MM.1S (cell line): ENCODE data around the gene TSSK3.

Source experiments
- EZH2 ChIP-seq: fragments of 300-600 bp; sonication (generic); optimal IDR thresholded peaks from 2 replicates; pipeline ENCODE3; 2017; ENCODE audit warnings: low read depth, mild to moderate bottlenecking, antibody characterized with exemption, low read length, mixed read lengths
- EZH2phosphoT487 ChIP-seq: fragments of 300-600 bp; sonication (generic); IDR thresholded peaks from 2 replicates; pipeline ENCODE4 v1.6.1; 2018; ENCODE audit warnings: antibody characterized with exemption, low read length
- TF ChIP-seq, protein P1 (sequence below): fragments of 300-600 bp; sonication (generic); IDR thresholded peaks from 2 replicates; pipeline ENCODE4 v1.5.1; 2016; ENCODE audit warnings: antibody characterized with exemption, low read length, mixed read lengths

DNA sequence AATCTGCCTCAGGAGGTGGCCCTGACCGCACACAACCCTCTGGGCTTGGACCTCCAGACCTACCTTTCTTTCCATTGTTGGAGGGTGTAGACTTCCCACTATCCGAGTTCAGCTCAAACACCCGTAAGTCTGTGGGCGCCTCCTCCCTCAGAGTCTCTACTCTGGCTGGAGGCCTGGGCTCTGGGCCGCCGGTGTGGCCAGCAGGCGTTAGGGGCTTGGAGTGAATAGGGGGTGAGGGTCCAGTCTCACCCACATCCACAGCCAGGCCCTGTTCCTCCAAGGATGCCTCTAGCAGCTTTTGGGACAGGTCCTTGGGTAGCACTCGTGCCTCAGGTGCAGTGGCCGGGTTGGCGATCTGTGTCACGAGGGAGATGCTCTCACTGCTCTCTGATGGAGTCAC is 13.9 kb downstream of the TSSK3 start:
- TF ChIP-seq, protein P1, sequence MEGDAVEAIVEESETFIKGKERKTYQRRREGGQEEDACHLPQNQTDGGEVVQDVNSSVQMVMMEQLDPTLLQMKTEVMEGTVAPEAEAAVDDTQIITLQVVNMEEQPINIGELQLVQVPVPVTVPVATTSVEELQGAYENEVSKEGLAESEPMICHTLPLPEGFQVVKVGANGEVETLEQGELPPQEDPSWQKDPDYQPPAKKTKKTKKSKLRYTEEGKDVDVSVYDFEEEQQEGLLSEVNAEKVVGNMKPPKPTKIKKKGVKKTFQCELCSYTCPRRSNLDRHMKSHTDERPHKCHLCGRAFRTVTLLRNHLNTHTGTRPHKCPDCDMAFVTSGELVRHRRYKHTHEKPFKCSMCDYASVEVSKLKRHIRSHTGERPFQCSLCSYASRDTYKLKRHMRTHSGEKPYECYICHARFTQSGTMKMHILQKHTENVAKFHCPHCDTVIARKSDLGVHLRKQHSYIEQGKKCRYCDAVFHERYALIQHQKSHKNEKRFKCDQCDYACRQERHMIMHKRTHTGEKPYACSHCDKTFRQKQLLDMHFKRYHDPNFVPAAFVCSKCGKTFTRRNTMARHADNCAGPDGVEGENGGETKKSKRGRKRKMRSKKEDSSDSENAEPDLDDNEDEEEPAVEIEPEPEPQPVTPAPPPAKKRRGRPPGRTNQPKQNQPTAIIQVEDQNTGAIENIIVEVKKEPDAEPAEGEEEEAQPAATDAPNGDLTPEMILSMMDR: no peak
- TF ChIP-seq EZH2phosphoT487 (no peak), EZH2 (no peak)
